ENCODE data around the gene DNAH3.

DNA sequence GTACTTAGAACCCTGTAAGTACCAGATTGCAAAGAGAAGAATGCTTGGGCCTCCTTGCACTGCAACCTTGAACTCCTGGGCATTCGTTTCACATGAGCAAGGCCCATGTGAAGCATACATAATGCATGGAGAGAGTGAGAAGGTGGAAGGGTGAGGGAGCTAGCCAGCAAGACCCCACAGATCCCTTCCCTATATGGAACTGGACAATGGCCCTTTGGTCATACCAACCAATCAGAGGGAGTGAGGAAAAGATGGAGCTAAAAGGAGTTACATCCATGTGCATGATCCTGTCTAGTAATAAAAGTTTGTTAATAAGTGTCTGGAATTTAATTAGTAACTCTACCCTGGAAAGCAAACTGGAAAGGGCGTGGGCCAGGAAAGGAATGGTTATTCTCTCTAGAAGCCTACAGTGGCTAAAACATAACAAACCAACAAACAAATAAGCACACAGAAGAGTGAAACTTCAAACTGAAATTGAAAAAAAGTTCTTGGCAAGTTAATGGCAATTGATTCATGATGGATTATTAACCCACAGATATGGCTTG lies 29.6 kb downstream of the DNAH3 start:
- TF ChIP-seq, protein P1, sequence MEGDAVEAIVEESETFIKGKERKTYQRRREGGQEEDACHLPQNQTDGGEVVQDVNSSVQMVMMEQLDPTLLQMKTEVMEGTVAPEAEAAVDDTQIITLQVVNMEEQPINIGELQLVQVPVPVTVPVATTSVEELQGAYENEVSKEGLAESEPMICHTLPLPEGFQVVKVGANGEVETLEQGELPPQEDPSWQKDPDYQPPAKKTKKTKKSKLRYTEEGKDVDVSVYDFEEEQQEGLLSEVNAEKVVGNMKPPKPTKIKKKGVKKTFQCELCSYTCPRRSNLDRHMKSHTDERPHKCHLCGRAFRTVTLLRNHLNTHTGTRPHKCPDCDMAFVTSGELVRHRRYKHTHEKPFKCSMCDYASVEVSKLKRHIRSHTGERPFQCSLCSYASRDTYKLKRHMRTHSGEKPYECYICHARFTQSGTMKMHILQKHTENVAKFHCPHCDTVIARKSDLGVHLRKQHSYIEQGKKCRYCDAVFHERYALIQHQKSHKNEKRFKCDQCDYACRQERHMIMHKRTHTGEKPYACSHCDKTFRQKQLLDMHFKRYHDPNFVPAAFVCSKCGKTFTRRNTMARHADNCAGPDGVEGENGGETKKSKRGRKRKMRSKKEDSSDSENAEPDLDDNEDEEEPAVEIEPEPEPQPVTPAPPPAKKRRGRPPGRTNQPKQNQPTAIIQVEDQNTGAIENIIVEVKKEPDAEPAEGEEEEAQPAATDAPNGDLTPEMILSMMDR (IDR thresholded peaks at IDR 0.05; ENCODE audit: insufficient read depth, low read length) = no peak
- TF ChIP-seq, protein P2, sequence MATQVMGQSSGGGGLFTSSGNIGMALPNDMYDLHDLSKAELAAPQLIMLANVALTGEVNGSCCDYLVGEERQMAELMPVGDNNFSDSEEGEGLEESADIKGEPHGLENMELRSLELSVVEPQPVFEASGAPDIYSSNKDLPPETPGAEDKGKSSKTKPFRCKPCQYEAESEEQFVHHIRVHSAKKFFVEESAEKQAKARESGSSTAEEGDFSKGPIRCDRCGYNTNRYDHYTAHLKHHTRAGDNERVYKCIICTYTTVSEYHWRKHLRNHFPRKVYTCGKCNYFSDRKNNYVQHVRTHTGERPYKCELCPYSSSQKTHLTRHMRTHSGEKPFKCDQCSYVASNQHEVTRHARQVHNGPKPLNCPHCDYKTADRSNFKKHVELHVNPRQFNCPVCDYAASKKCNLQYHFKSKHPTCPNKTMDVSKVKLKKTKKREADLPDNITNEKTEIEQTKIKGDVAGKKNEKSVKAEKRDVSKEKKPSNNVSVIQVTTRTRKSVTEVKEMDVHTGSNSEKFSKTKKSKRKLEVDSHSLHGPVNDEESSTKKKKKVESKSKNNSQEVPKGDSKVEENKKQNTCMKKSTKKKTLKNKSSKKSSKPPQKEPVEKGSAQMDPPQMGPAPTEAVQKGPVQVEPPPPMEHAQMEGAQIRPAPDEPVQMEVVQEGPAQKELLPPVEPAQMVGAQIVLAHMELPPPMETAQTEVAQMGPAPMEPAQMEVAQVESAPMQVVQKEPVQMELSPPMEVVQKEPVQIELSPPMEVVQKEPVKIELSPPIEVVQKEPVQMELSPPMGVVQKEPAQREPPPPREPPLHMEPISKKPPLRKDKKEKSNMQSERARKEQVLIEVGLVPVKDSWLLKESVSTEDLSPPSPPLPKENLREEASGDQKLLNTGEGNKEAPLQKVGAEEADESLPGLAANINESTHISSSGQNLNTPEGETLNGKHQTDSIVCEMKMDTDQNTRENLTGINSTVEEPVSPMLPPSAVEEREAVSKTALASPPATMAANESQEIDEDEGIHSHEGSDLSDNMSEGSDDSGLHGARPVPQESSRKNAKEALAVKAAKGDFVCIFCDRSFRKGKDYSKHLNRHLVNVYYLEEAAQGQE (IDR thresholded peaks at IDR 0.05; ENCODE audit: insufficient replicate concordance, low read depth) = no peak
- TF ChIP-seq POLR2AphosphoS5 (IDR thresholded peaks at IDR 0.05; ENCODE audit: low read depth) (no peak), GABPA (IDR thresholded peaks at IDR 0.05; ENCODE audit: low read depth) (no peak), SPI1 (IDR thresholded peaks at IDR 0.05; ENCODE audit: borderline replicate concordance, low read depth) (no peak)

Measured in HL-60 (cell line).